Tibial artery (tissue), 4 donors: ENCODE results near the gene SREBF1.

Source experiments
- DNase-seq, 2 donors: peaks; one replicate each; pipeline ENCODE4 v3.0.0-alpha.2; 2019
- H3K27ac ChIP-seq, 2 donors: fragments of 200-600 bp; sonication (generic) in 1 of 2; 1 replicate in 1 of 2; 2 replicates in 1 of 2; pipeline ENCODE4 v1.5.1; 2018 to 2019; ENCODE audit warnings: mild to moderate bottlenecking in 1 of 2
- H3K27me3 ChIP-seq, 2 donors: fragments of 200-600 bp; sonication (generic) in 1 of 2; one replicate each; pipeline versions ENCODE4 v1.5.1 to v1.6.0; 2016 to 2019
- H3K36me3 ChIP-seq, 3 donors: fragments of 200-600 bp; sonication (generic) in 2 of 3; one replicate each; pipeline ENCODE4 v1.5.1; 2016 to 2019; ENCODE audit warnings: mild to moderate bottlenecking in 2 of 3
- H3K4me1 ChIP-seq, 4 donors: fragments of 200-600 bp; sonication (generic) in 2 of 4; 1 replicate in 3 of 4; 2 replicates in 1 of 4; pipeline ENCODE4 v1.5.1; 2016 to 2019
- H3K4me3 ChIP-seq, 2 donors: fragments of 200-600 bp; sonication (generic) in 1 of 2; 1 replicate in 1 of 2; 2 replicates in 1 of 2; pipeline ENCODE4 v1.5.1; 2018 to 2019; ENCODE audit warnings: mild to moderate bottlenecking in 2 of 2
- H3K9me3 ChIP-seq, 3 donors: fragments of 200-600 bp; sonication (generic) in 1 of 3; one replicate each; pipeline ENCODE4 v1.5.1; 2016 to 2019
- CTCF ChIP-seq, 2 experiments: fragments of 200-600 bp in 1 of 2; fragments of 450-650 bp in 1 of 2; IDR thresholded peaks; one replicate each; pipeline ENCODE4 v1.5.1; 2017 to 2019; ENCODE audit warnings: antibody characterized with exemption in 2 of 2, mild to moderate bottlenecking in 1 of 2, moderate library complexity in 1 of 2
- intact Hi-C: fragments of 100-400 bp; cut with DNase I; formaldehyde crosslinking; loops from one replicate; pipeline ENCODE4 v1.15.0; 2023; ENCODE audit warnings: low total_unique reads

Gene SREBF1

DNA sequence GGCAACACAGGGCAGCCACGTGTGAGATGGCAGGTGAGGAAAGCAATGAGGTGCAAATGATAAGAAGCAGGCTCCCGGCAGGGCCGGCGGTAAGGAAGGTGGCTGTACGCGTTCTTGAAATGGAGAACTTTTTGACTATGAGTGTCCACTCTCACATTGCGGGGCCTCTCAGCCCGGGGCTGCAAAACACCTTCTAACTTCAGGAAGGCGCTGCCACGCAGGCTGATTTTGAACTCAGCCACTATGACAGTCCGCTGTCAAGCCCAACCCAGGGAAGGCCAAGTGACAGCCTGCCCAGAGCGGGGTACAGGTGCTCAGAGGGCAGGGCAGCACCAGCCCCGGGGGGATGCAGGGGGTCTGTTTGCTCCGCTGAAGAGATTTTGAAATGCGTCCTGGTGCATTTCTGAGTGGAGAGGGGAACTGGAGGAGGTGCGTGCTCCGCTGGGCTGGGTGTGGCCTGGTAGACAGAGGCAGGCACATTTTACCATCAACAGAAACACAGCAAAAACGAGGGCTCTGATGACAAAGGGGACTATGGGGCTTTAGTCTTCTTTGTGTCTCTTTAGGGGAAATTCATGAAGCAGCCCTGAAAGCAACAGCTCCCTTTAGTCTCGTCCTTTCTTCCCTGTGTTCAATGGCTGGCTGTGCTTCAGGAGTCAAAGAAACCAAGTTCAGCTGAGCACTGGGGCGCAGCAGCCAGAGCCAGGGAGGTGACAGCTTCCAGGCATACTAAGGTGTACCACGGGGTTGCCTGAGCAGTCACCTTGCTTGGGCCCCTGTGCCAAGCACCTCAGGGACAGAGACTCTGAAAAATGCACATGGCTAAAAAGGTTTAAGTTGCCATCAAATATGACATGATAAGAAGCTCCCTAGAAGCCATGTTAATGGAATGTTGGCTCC lies 14.6 kb upstream of the SREBF1 start:
- DNase-seq: no peak
- Histone ChIP-seq H3K9me3 (no peaks in the 10 kb centered on the region), H3K27me3 (no peaks in the 10 kb centered on the region), H3K27ac (peak overlapping the region in 1 of 2 donors; percentile 75), H3K4me1 (peaks cover 10 to 68% (median 63%) of the 10 kb centered on the region in 4 donors), H3K4me3 (no peak overlapping the region), H3K36me3 (peaks cover 0 to 17% (median 9%) of the 10 kb centered on the region in 3 donors)
- TF ChIP-seq CTCF (IDR thresholded peaks at IDR 0.05): no peak
- intact Hi-C loops: no loop called here

- H3K4me1 ChIP-seq: peaks cover 10 to 53% (median 49%) of the 10 kb centered on the region in 4 donors
- no peak overlapping the region for H3K4me3 ChIP-seq
- peak; percentile 19 to 30 for TF ChIP-seq CTCF (IDR thresholded peaks at IDR 0.05)
- H3K27me3 ChIP-seq: no peaks in the 10 kb centered on the region
- peak overlapping the region; percentile 75 to 79 for H3K27ac ChIP-seq
- H3K36me3 ChIP-seq: peaks cover 0 to 29% (median 18%) of the 10 kb centered on the region in 3 donors
- no peaks in the 10 kb centered on the region for H3K9me3 ChIP-seq
- peak in 1 of 2 donors; percentile 66 for DNase-seq
- intact Hi-C loops: no loop called here
Observed at GRCh38 chr17:17849845-17850373, 13.1 kb upstream of the SREBF1 start.

- peaks cover 10 to 47% (median 43%) of the 10 kb centered on the region in 4 donors for H3K4me1 ChIP-seq
- peaks cover 0 to 29% (median 18%) of the 10 kb centered on the region in 3 donors for H3K36me3 ChIP-seq
- no peaks in the 10 kb centered on the region for H3K27me3 ChIP-seq
- intact Hi-C loops: no loop called here
- TF ChIP-seq CTCF (IDR thresholded peaks at IDR 0.05): no peak
- peak overlapping the region; percentile 75 to 79 for H3K27ac ChIP-seq
- H3K9me3 ChIP-seq: no peaks in the 10 kb centered on the region
- H3K4me3 ChIP-seq: no peak overlapping the region
- DNase-seq: peak; percentile 87 to 94
Observed at GRCh38 chr17:17849147-17849820, 12.5 kb upstream of the SREBF1 start.

GRCh38 chr17:17848311-17849082 lies 11.7 kb upstream of the SREBF1 start:
- peak overlapping the region; percentile 75 to 79 for H3K27ac ChIP-seq
- peaks cover 10 to 42% (median 37%) of the 10 kb centered on the region in 4 donors for H3K4me1 ChIP-seq
- peaks cover 0 to 29% (median 18%) of the 10 kb centered on the region in 3 donors for H3K36me3 ChIP-seq
- H3K27me3 ChIP-seq: no peaks in the 10 kb centered on the region
- TF ChIP-seq CTCF (IDR thresholded peaks at IDR 0.05): no peak
- intact Hi-C loops: no loop called here
- H3K9me3 ChIP-seq: no peaks in the 10 kb centered on the region
- no peak for DNase-seq
- H3K4me3 ChIP-seq: no peak overlapping the region

DNA sequence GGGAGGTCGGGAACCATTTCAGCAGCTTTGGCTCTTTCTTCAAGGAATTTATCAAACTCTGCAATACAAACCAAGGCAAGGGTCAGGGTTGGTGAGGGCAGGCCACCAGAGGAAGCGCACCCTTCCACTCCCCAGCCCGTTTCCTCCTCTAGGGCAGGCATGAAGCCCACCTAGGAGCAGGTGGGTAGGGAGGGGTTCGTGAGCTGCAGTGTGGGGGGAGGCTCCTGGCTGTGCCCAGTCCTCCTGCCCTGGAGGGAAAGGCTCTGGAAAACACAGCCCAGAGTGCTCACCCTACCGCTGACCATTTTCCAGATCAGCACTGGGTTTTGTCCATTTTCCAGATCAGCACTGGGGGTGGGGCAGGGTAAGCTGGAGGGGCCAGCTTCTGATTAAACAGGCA lies 10.9 kb upstream of the SREBF1 start:
- Histone ChIP-seq H3K9me3 (no peaks in the 10 kb centered on the region), H3K36me3 (peaks cover 0 to 29% (median 18%) of the 10 kb centered on the region in 3 donors), H3K4me3 (no peak overlapping the region), H3K27me3 (no peaks in the 10 kb centered on the region), H3K27ac (peak overlapping the region; percentile 75 to 79), H3K4me1 (peaks cover 10 to 35% (median 30%) of the 10 kb centered on the region in 4 donors)
- TF ChIP-seq CTCF (IDR thresholded peaks at IDR 0.05): no peak
- intact Hi-C loops: no loop called here
- no peak for DNase-seq
